Lower leg skin (tissue), 3 donors: Measurements from ENCODE around the gene SPAG5.

Experiments used
- CTCF ChIP-seq, 3 donors: fragments of 450-650 bp; IDR thresholded peaks; one replicate each; pipeline ENCODE4 v1.5.1; 2016; ENCODE audit warnings: antibody characterized with exemption in 3 of 3, mild to moderate bottlenecking in 3 of 3, moderate library complexity in 2 of 3
- POLR2A ChIP-seq, 2 donors: fragments of 450-650 bp; IDR thresholded peaks; one replicate each; pipeline ENCODE4 v1.6.1; 2016 to 2017; ENCODE audit warnings: antibody characterized with exemption in 2 of 2, mild to moderate bottlenecking in 1 of 2, moderate library complexity in 1 of 2

- TF ChIP-seq CTCF (IDR thresholded peaks at IDR 0.05) = no peak
- TF ChIP-seq POLR2A (IDR thresholded peaks at IDR 0.05) = no peak
Observed at GRCh38 chr17:28532050-28532960, 66.5 kb downstream of the SPAG5 start.
